Measurements from ENCODE around the gene HABP4.

DNA sequence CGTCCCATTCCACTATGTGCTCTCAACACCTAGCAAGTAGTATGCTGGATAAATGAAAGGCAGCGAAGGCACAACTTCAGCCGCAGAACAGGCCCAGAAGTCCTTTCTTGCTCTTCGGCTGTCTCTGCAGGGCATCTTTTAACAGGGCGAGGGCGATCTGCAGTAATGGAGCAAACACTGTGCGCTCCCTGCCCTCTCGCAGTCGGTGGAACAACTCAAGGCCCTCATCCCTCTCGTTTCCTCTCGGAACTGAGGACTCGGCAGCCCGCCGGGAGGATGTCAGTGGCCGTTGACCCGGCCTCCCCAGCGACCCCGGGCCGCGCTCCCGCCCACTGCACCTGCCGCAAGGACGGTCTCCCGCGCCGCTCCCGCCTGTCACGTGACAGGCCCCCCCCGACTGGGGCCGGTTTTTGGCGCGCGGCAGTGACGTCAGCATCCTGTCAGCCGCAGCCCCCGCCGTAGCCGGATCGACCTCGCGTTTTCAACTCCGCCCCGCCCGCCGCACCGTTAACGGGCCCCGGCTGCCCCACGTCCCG is 32.9 kb upstream of the HABP4 start:
- TF ChIP-seq, protein P1, sequence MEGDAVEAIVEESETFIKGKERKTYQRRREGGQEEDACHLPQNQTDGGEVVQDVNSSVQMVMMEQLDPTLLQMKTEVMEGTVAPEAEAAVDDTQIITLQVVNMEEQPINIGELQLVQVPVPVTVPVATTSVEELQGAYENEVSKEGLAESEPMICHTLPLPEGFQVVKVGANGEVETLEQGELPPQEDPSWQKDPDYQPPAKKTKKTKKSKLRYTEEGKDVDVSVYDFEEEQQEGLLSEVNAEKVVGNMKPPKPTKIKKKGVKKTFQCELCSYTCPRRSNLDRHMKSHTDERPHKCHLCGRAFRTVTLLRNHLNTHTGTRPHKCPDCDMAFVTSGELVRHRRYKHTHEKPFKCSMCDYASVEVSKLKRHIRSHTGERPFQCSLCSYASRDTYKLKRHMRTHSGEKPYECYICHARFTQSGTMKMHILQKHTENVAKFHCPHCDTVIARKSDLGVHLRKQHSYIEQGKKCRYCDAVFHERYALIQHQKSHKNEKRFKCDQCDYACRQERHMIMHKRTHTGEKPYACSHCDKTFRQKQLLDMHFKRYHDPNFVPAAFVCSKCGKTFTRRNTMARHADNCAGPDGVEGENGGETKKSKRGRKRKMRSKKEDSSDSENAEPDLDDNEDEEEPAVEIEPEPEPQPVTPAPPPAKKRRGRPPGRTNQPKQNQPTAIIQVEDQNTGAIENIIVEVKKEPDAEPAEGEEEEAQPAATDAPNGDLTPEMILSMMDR (IDR thresholded peaks at IDR 0.05; ENCODE audit: low read length), result no peak
- no peak for TF ChIP-seq EZH2 (IDR thresholded peaks at IDR 0.05; ENCODE audit: borderline replicate concordance, low read length)
